Measurements from ENCODE around the gene EEF2K.
A peak's percentile ranks its signal among the peaks of the same experiment; 100 is the strongest.

EEF2K gene

GRCh38 chr16:22320572-22321339 lies 114.7 kb downstream of the EEF2K start:
- no peak for DNase-seq

GRCh38 chr16:22321340-22322001 lies 115.4 kb downstream of the EEF2K start:
- peak; percentile 24 for DNase-seq

GRCh38 chr16:22322021-22322471 lies 116.0 kb downstream of the EEF2K start:
- DNase-seq = no peak

- DNase-seq = no peak
Observed at GRCh38 chr16:22322741-22323140, 116.7 kb downstream of the EEF2K start.

- no peak for DNase-seq
Observed at GRCh38 chr16:22323173-22323958, 117.3 kb downstream of the EEF2K start.

GRCh38 chr16:22323959-22324786 lies 118.1 kb downstream of the EEF2K start:
- no peak for DNase-seq

- no peak for DNase-seq
Observed at GRCh38 chr16:22324787-22325597, 118.9 kb downstream of the EEF2K start.

- no peak for DNase-seq
Observed at GRCh38 chr16:22325598-22326368, 119.7 kb downstream of the EEF2K start.

- no peak for DNase-seq
Observed at GRCh38 chr16:22326369-22326652, 120.2 kb downstream of the EEF2K start.

GRCh38 chr16:22326771-22327445 lies 120.8 kb downstream of the EEF2K start:
- DNase-seq = no peak

- DNase-seq = no peak
Observed at GRCh38 chr16:22327446-22327775, 121.3 kb downstream of the EEF2K start.

GRCh38 chr16:22328081-22328725 lies 122.1 kb downstream of the EEF2K start:
- DNase-seq = no peak

- no peak for DNase-seq
Observed at GRCh38 chr16:22329199-22329695, 123.2 kb downstream of the EEF2K start.

GRCh38 chr16:22330326-22330725 lies 124.2 kb downstream of the EEF2K start:
- DNase-seq = no peak

GRCh38 chr16:22333457-22333994 lies 127.4 kb downstream of the EEF2K start:
- DNase-seq = no peak

GRCh38 chr16:22335668-22336246 lies 129.7 kb downstream of the EEF2K start:
- DNase-seq = no peak

- DNase-seq = no peak
Observed at GRCh38 chr16:22336581-22336980, 130.5 kb downstream of the EEF2K start.

GRCh38 chr16:22337045-22337444 lies 131.0 kb downstream of the EEF2K start:
- no peak for DNase-seq
